ENCODE measurements around the gene HMGCLL1. TPM values are rescaled to one million over a fixed set of nuclear protein-coding genes. Genes with fewer than 3 reads are reported as not detected.

Gene HMGCLL1
- total RNA-seq, 2 donors from 2014 or later = not detected

DNA sequence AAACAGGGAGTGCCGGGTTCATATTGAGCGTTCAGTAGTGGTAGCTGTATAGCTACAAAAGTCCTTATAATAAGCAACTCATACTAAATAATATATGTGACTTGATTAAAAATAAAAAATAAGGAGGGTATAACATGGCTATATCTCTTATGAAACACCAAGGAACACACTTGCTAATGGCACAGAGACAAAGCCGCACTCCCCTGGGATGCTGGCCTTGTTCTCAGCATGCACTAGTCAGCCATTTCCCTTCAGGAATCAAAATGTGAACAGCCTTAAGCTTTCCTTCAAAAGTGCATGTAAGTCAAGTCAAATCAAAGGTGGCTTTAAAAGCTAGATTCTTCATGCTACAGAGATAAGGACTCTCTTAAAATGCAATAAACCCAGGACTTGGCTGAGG, 9.4 kb downstream of the HMGCLL1 start:
- ATAC-seq (ENCODE audit: insufficient number of reproducible peaks, low FRiP score, low read depth) = no peak
- H3K27ac ChIP-seq = no peak overlapping the region

DNA sequence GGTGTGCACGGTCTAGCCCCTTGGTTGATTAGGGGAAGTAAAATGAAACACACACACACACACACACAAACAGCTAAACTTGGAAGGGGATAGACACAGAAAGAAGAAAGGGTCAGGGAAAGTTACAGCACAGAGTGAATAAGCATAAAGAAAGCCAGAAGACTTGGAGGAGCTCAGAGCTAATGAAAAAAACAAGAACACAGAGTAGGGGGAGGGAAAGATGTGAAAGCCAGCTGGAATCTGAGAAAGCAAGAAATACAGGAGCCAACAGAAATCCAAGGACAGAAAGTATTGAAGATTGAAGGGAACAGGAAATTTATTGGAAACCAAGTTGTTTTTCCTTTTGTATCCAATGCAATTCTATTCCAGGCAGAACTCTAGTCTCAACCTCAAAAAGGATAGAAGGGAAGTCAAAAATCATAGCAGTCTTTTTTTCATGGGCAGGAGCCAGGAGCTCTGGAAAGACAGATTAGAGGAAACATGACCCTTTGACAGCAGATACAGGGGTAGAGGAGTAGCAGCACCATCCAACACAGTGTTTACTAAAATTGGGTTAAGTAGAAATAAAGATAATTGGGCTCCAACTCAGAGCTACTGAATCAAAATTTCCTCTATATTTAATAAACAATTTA, 10.1 kb downstream of the HMGCLL1 start:
- H3K9me3 ChIP-seq = peaks cover 3% of the 10 kb centered on the region
- H3K27me3 ChIP-seq (replicated peaks; ENCODE audit: insufficient read depth) = no peaks in the 10 kb centered on the region
- no peak for ATAC-seq (ENCODE audit: insufficient number of reproducible peaks, low FRiP score, low read depth)
- no peak overlapping the region for H3K27ac ChIP-seq
- no peak overlapping the region for H3K4me3 ChIP-seq
- no peaks in the 10 kb centered on the region for H3K4me1 ChIP-seq (ENCODE audit: control insufficient read depth in 1 of 2, low read depth in 2 of 2)
- H3K36me3 ChIP-seq = no peaks in the 10 kb centered on the region
- no peak for TF ChIP-seq CTCF (IDR thresholded peaks at IDR 0.05)
- no peak for DNase-seq (ENCODE audit: low spot score)

More for the DNA sequence above, 9.4 kb downstream of the HMGCLL1 start:
- peaks cover 3% of the 10 kb centered on the region for H3K9me3 ChIP-seq
- no peak for DNase-seq (ENCODE audit: low spot score)
- no peaks in the 10 kb centered on the region for H3K36me3 ChIP-seq
- no peaks in the 10 kb centered on the region for H3K27me3 ChIP-seq (replicated peaks; ENCODE audit: insufficient read depth)
- no peaks in the 10 kb centered on the region for H3K4me1 ChIP-seq (ENCODE audit: control insufficient read depth in 1 of 2, low read depth in 2 of 2)
- no peak overlapping the region for H3K4me3 ChIP-seq
- no peak for TF ChIP-seq CTCF (IDR thresholded peaks at IDR 0.05)

DNA sequence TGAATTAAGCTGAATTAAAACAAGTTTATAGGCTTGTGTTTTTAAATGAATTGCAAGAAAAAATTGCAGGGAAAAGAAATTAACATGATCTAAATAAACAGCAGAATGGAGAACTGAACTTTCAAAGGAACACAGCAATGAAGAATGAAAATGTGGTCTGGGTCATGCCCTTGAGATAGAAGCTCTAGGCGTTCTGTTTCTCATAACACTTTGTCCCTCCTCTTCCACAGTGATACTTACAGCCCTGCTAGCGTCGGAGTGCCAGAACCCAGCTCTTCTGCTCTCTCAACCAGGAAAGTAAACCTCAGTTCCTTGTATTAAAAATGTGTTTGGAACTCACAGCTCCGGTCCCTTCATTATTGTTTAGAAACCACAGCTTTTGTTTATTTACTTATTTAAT, 11.4 kb downstream of the HMGCLL1 start:
- Histone ChIP-seq H3K9me3 (no peaks in the 10 kb centered on the region), H3K27ac (no peak overlapping the region), H3K27me3 (replicated peaks; ENCODE audit: insufficient read depth) (no peaks in the 10 kb centered on the region), H3K4me1 (ENCODE audit: control insufficient read depth in 1 of 2, low read depth in 2 of 2) (no peaks in the 10 kb centered on the region), H3K4me3 (no peak overlapping the region), H3K36me3 (no peaks in the 10 kb centered on the region)
- ATAC-seq (ENCODE audit: insufficient number of reproducible peaks, low FRiP score, low read depth) (no peak), DNase-seq (ENCODE audit: low spot score) (no peak)
- TF ChIP-seq CTCF (IDR thresholded peaks at IDR 0.05) = no peak

- Histone ChIP-seq H3K27ac (no peak overlapping the region), H3K27me3 (replicated peaks; ENCODE audit: insufficient read depth) (no peaks in the 10 kb centered on the region), H3K4me3 (no peak overlapping the region), H3K9me3 (no peaks in the 10 kb centered on the region), H3K36me3 (no peaks in the 10 kb centered on the region), H3K4me1 (ENCODE audit: control insufficient read depth in 1 of 2, low read depth in 2 of 2) (no peaks in the 10 kb centered on the region)
- DNase-seq (ENCODE audit: low spot score) = no peak
- ATAC-seq (ENCODE audit: insufficient number of reproducible peaks, low FRiP score, low read depth) = no peak
- no peak for TF ChIP-seq CTCF (IDR thresholded peaks at IDR 0.05)
Measured at GRCh38 chr6:55566036-55566710, 12.8 kb downstream of the HMGCLL1 start.

DNA sequence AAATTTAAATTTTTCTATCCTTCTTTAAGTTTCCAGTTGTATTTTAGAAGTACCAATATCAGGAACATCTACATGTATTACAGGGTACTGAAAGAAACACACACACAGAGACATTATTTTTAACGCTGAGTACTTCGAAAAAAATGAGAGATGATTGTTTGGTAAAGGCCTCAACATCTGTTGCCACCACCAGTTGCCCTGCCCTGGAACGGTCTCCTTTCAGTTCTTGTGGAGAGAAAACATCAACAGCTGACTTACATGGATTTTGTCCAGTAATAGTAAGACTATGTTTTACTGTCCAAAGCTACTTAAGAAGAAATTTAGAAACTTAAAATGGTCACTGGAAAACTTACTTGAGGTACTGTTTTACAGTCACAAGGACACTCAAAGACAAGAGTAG, 16.7 kb downstream of the HMGCLL1 start:
- no peak for ATAC-seq (ENCODE audit: insufficient number of reproducible peaks, low FRiP score, low read depth)
- Histone ChIP-seq H3K4me1 (ENCODE audit: control insufficient read depth in 1 of 2, low read depth in 2 of 2) (no peaks in the 10 kb centered on the region), H3K9me3 (no peaks in the 10 kb centered on the region), H3K27ac (no peak overlapping the region), H3K36me3 (no peaks in the 10 kb centered on the region), H3K4me3 (no peak overlapping the region), H3K27me3 (replicated peaks; ENCODE audit: insufficient read depth) (no peaks in the 10 kb centered on the region)
- TF ChIP-seq CTCF (IDR thresholded peaks at IDR 0.05) = no peak
- no peak for DNase-seq (ENCODE audit: low spot score)

All from thoracic aorta (tissue), 2 donors.